HepG2 (cell line): Measurements from ENCODE around the gene RIPK3. TPM values are rescaled to one million over a fixed set of nuclear protein-coding genes. Genes with fewer than 3 reads are reported as not detected.

Source experiments
- CAMTA2 ChIP-seq: sonication (generic); formaldehyde crosslinking; IDR thresholded peaks from 2 replicates; pipeline ENCODE4 v1.4.0; 2020; ENCODE audit warnings: mild to moderate bottlenecking, missing genetic modification reagents, borderline replicate concordance
- GABPA ChIP-seq, 2 experiments: IDR thresholded peaks; 2 replicates each; pipeline ENCODE4 v1.6.1; 2011 to 2016; ENCODE audit warnings: low read depth in 2 of 2, low read length in 1 of 2, missing biosample characterization in 1 of 2, missing genetic modification characterization in 1 of 2
- NAIF1 ChIP-seq: sonication (generic); formaldehyde crosslinking; IDR thresholded peaks from 2 replicates; pipeline ENCODE4 v1.5.0; 2020; ENCODE audit warnings: mild to moderate bottlenecking, missing genetic modification reagents, borderline replicate concordance
- RARG ChIP-seq: sonication (generic); formaldehyde crosslinking; IDR thresholded peaks from 2 replicates; pipeline ENCODE4 v1.4.0; 2020; ENCODE audit warnings: low read depth, mild to moderate bottlenecking, missing genetic modification reagents
- RBM39 ChIP-seq: fragments of 200-400 bp; formaldehyde crosslinking; IDR thresholded peaks from one replicate; pipeline ENCODE4 v1.6.1; 2018; ENCODE audit warnings: antibody characterized with exemption, mild to moderate bottlenecking, low read depth, low read length; ENCODE audit not compliant: poor library complexity, severe bottlenecking
- SNRNP70 ChIP-seq: fragments of 200-400 bp; formaldehyde crosslinking; IDR thresholded peaks from 2 replicates; pipeline ENCODE4 v1.6.1; 2017; ENCODE audit warnings: mild to moderate bottlenecking, low read depth, low read length, moderate library complexity
- TCF12 ChIP-seq, 2 experiments: fragments of 450-650 bp in 1 of 2; sonication (generic) in 1 of 2; formaldehyde crosslinking in 1 of 2; IDR thresholded peaks; 2 replicates each; pipeline versions ENCODE4 v1.6.1 to v1.8.0; 2017 to 2022; ENCODE audit warnings: antibody characterized with exemption in 1 of 2, mild to moderate bottlenecking in 1 of 2, missing genetic modification reagents in 1 of 2, moderate library complexity in 1 of 2
- TEAD3 ChIP-seq: optimal IDR thresholded peaks from 2 replicates; pipeline ENCODE3; 2016; ENCODE audit warnings: borderline replicate concordance
- ZNF235 ChIP-seq: sonication (generic); formaldehyde crosslinking; IDR thresholded peaks from 2 replicates; pipeline ENCODE4 v1.8.1; 2023; ENCODE audit warnings: mild to moderate bottlenecking, missing genetic modification reagents, borderline replicate concordance
- ZNF264 ChIP-seq: sonication (generic); formaldehyde crosslinking; IDR thresholded peaks from 2 replicates; pipeline ENCODE4 v1.4.0; 2020; ENCODE audit warnings: missing genetic modification reagents
- ZNF274 ChIP-seq: sonication (generic); formaldehyde crosslinking; IDR thresholded peaks from 2 replicates; pipeline ENCODE4 v1.5.1; 2020; ENCODE audit warnings: mild to moderate bottlenecking, missing genetic modification reagents
- ZNF557 ChIP-seq: sonication (generic); formaldehyde crosslinking; IDR thresholded peaks from 2 replicates; pipeline ENCODE4 v1.4.0; 2020; ENCODE audit warnings: missing genetic modification reagents
- ZSCAN31 ChIP-seq: sonication (generic); formaldehyde crosslinking; IDR thresholded peaks from 2 replicates; pipeline ENCODE4 v1.5.0; 2020; ENCODE audit warnings: low read depth, mild to moderate bottlenecking, missing genetic modification reagents
- ZSCAN9 ChIP-seq: IDR thresholded peaks from 2 replicates; pipeline ENCODE4 v1.6.1; 2016; ENCODE audit warnings: borderline replicate concordance
- polyA plus RNA-seq, 8 experiments: library from polyadenylated mRNA; depleted of rRNA in 3 of 8; stranded (reverse) in 7 of 8; unstranded in 1 of 8; fragments of >200 nt; fragmentation: Illumina TruSeq in 4 of 8; extraction: Trizol in 4 of 8; gene quantifications; 2 replicates each; pipeline versions ENCODE4 v1.2.1 to v1.2.3, GENCODE V29; 2011 to 2016; ENCODE audit warnings: low read depth in 4 of 8, missing spikeins in 1 of 8, mixed read lengths in 1 of 8; ENCODE audit not compliant: insufficient read depth in 1 of 8
- total RNA-seq, 5 experiments: library from RNA; depleted of rRNA; stranded (reverse); fragments of >200 nt; fragmentation: Illumina TruSeq; extraction: Trizol; gene quantifications; 2 replicates each; pipeline ENCODE4 v1.2.3, GENCODE V29; 2016; ENCODE audit warnings: low read depth in 1 of 5
- TF ChIP-seq, protein P1 (sequence below): sonication (generic); IDR thresholded peaks from 2 replicates; pipeline ENCODE4 v1.6.1; 2016; ENCODE audit warnings: low read depth, borderline replicate concordance
- TF ChIP-seq, protein P2 (sequence below): sonication (generic); formaldehyde crosslinking; IDR thresholded peaks from 2 replicates; pipeline ENCODE4 v1.9.0; 2021; ENCODE audit warnings: missing genetic modification reagents, mild to moderate bottlenecking, borderline replicate concordance
- TF ChIP-seq, protein P3 (sequence below): sonication (generic); formaldehyde crosslinking; IDR thresholded peaks from 2 replicates; pipeline ENCODE4 v1.4.0; 2020; ENCODE audit warnings: mild to moderate bottlenecking, missing genetic modification reagents, borderline replicate concordance
- TF ChIP-seq, protein P4 (sequence below): sonication (generic); formaldehyde crosslinking; IDR thresholded peaks from 2 replicates; pipeline ENCODE4; 2020; ENCODE audit warnings: missing genetic modification reagents, mild to moderate bottlenecking, borderline replicate concordance

RIPK3 gene
- total and polyA plus RNA-seq, 2 of the 13 experiments (the other 11 are each of a cell fraction or from before 2014, with no cell fraction given) = not detected

- TF ChIP-seq GABPA (IDR thresholded peaks at IDR 0.05; ENCODE audit: low read depth, low read length) (no peak), GABPA (CRISPR knock-in tag; IDR thresholded peaks at IDR 0.05; ENCODE audit: low read depth) (no peak), NAIF1 (CRISPR knock-in tag) (no peak), ZNF264 (CRISPR knock-in tag) (no peak), RARG (CRISPR knock-in tag) (no peak), ZSCAN9 (peak; percentile 60; the same call in 1 of the 2 replicates), RBM39 (no peak), ZNF274 (CRISPR knock-in tag) (no peak), ZSCAN31 (CRISPR knock-in tag) (no peak), CAMTA2 (no peak), SNRNP70 (no peak), TEAD3 (peak; percentile 93), ZNF557 (CRISPR knock-in tag) (peak; percentile 90), TCF12 (IDR thresholded peaks at IDR 0.05) (no peak), TCF12 (CRISPR knock-in tag; IDR thresholded peaks at IDR 0.05) (no peak), ZNF235 (CRISPR knock-in tag) (no peak)
- TF ChIP-seq, protein P1, sequence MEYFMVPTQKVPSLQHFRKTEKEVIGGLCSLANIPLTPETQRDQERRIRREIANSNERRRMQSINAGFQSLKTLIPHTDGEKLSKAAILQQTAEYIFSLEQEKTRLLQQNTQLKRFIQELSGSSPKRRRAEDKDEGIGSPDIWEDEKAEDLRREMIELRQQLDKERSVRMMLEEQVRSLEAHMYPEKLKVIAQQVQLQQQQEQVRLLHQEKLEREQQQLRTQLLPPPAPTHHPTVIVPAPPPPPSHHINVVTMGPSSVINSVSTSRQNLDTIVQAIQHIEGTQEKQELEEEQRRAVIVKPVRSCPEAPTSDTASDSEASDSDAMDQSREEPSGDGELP = no peak
- TF ChIP-seq, protein P2, sequence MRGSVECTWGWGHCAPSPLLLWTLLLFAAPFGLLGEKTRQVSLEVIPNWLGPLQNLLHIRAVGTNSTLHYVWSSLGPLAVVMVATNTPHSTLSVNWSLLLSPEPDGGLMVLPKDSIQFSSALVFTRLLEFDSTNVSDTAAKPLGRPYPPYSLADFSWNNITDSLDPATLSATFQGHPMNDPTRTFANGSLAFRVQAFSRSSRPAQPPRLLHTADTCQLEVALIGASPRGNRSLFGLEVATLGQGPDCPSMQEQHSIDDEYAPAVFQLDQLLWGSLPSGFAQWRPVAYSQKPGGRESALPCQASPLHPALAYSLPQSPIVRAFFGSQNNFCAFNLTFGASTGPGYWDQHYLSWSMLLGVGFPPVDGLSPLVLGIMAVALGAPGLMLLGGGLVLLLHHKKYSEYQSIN (CRISPR knock-in tag) = no peak
- TF ChIP-seq, protein P3, sequence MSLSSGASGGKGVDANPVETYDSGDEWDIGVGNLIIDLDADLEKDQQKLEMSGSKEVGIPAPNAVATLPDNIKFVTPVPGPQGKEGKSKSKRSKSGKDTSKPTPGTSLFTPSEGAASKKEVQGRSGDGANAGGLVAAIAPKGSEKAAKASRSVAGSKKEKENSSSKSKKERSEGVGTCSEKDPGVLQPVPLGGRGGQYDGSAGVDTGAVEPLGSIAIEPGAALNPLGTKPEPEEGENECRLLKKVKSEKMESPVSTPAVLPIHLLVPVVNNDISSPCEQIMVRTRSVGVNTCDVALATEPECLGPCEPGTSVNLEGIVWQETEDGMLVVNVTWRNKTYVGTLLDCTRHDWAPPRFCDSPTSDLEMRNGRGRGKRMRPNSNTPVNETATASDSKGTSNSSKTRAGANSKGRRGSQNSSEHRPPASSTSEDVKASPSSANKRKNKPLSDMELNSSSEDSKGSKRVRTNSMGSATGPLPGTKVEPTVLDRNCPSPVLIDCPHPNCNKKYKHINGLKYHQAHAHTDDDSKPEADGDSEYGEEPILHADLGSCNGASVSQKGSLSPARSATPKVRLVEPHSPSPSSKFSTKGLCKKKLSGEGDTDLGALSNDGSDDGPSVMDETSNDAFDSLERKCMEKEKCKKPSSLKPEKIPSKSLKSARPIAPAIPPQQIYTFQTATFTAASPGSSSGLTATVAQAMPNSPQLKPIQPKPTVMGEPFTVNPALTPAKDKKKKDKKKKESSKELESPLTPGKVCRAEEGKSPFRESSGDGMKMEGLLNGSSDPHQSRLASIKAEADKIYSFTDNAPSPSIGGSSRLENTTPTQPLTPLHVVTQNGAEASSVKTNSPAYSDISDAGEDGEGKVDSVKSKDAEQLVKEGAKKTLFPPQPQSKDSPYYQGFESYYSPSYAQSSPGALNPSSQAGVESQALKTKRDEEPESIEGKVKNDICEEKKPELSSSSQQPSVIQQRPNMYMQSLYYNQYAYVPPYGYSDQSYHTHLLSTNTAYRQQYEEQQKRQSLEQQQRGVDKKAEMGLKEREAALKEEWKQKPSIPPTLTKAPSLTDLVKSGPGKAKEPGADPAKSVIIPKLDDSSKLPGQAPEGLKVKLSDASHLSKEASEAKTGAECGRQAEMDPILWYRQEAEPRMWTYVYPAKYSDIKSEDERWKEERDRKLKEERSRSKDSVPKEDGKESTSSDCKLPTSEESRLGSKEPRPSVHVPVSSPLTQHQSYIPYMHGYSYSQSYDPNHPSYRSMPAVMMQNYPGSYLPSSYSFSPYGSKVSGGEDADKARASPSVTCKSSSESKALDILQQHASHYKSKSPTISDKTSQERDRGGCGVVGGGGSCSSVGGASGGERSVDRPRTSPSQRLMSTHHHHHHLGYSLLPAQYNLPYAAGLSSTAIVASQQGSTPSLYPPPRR = no peak
- TF ChIP-seq, protein P4, sequence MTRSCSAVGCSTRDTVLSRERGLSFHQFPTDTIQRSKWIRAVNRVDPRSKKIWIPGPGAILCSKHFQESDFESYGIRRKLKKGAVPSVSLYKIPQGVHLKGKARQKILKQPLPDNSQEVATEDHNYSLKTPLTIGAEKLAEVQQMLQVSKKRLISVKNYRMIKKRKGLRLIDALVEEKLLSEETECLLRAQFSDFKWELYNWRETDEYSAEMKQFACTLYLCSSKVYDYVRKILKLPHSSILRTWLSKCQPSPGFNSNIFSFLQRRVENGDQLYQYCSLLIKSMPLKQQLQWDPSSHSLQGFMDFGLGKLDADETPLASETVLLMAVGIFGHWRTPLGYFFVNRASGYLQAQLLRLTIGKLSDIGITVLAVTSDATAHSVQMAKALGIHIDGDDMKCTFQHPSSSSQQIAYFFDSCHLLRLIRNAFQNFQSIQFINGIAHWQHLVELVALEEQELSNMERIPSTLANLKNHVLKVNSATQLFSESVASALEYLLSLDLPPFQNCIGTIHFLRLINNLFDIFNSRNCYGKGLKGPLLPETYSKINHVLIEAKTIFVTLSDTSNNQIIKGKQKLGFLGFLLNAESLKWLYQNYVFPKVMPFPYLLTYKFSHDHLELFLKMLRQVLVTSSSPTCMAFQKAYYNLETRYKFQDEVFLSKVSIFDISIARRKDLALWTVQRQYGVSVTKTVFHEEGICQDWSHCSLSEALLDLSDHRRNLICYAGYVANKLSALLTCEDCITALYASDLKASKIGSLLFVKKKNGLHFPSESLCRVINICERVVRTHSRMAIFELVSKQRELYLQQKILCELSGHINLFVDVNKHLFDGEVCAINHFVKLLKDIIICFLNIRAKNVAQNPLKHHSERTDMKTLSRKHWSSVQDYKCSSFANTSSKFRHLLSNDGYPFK (CRISPR knock-in tag) = no peak
Measured at GRCh38 chr14:24297190-24297964, 42.4 kb downstream of the RIPK3 start (continued).
